PC-9 (cell line): ENCODE results near the gene WDR12. TPM values are rescaled to one million over a fixed set of nuclear protein-coding genes. Genes with fewer than 3 reads are reported as not detected.

Source experiments
- BruUV-seq: library from RNA; stranded (reverse); fragments of 400-500 nt; replicated peaks from 2 replicates; lab custom pipeline; 2021; lab: Mats Ljungman, UMichigan
- CTCF ChIA-PET: fragments of 300-600 bp; sonication (Branson Sonifier 250); formaldehyde crosslinking; loops from one replicate; lab custom pipeline; 2022; ENCODE audit warnings: antibody characterized with exemption; lab: Charles Lee
- POLR2A ChIA-PET: fragments of 300-600 bp; sonication (Branson Sonifier 250); formaldehyde crosslinking; loops from one replicate; lab custom pipeline; 2022; ENCODE audit warnings: antibody characterized with exemption; ENCODE audit not compliant: unreplicated experiment; lab: Charles Lee
- DNase-seq, 2 experiments: peaks; one replicate each; pipeline versions ENCODE4 v3.0.0 to v3.0.0-alpha.2; 2015 to 2022; ENCODE audit warnings: mixed read lengths in 1 of 2
- H2AFZ ChIP-seq: fragments of 200-600 bp; sonication (generic); 2 replicates; pipeline ENCODE4 v1.8.1; 2017; ENCODE audit warnings: antibody characterized with exemption
- H3F3A ChIP-seq: fragments of 200-600 bp; sonication (generic); 2 replicates; pipeline ENCODE4 v1.8.1; 2017; ENCODE audit warnings: antibody characterized with exemption, mild to moderate bottlenecking, low read depth; ENCODE audit not compliant: insufficient read depth
- H3K27ac ChIP-seq: fragments of 200-600 bp; sonication (generic); 2 replicates; pipeline ENCODE4 v1.6.1; 2016; ENCODE audit warnings: mixed run types
- H3K27me3 ChIP-seq: fragments of 200-600 bp; sonication (generic); 2 replicates; pipeline ENCODE4 v1.6.1; 2016; ENCODE audit warnings: low read depth, mixed run types; ENCODE audit not compliant: insufficient read depth
- H3K36me3 ChIP-seq: fragments of 200-600 bp; sonication (generic); 2 replicates; pipeline ENCODE4 v1.6.1; 2016; ENCODE audit warnings: low read depth, mixed run types
- H3K4me1 ChIP-seq: fragments of 200-600 bp; sonication (generic); replicated peaks from 2 replicates; pipeline ENCODE4 v1.6.1; 2016; ENCODE audit warnings: mixed run types; ENCODE audit not compliant: insufficient read depth
- H3K4me2 ChIP-seq: fragments of 200-600 bp; sonication (generic); 2 replicates; pipeline ENCODE4 v1.6.1; 2017; ENCODE audit warnings: mixed run types
- H3K4me3 ChIP-seq: fragments of 200-600 bp; sonication (generic); 2 replicates; pipeline ENCODE4 v1.6.1; 2016; ENCODE audit warnings: mixed run types
- H3K79me2 ChIP-seq: fragments of 200-600 bp; sonication (generic); 2 replicates; pipeline ENCODE4 v1.6.1; 2017; ENCODE audit warnings: low read depth, mixed run types
- H3K9me2 ChIP-seq: fragments of 200-600 bp; sonication (generic); 2 replicates; pipeline ENCODE4 v1.8.1; 2017; ENCODE audit warnings: mild to moderate bottlenecking; ENCODE audit not compliant: insufficient read depth
- H3K9me3 ChIP-seq: fragments of 200-600 bp; sonication (generic); 2 replicates; pipeline ENCODE4 v1.8.1; 2016; ENCODE audit warnings: low read depth; ENCODE audit not compliant: insufficient read depth
- H4K20me1 ChIP-seq: fragments of 200-600 bp; sonication (generic); 2 replicates; pipeline ENCODE4 v1.8.1; 2017; ENCODE audit not compliant: insufficient read depth
- CTCF ChIP-seq: fragments of 200-600 bp; sonication (generic); conservative IDR thresholded peaks from 2 replicates; pipeline ENCODE4 v1.6.1; 2017; ENCODE audit warnings: mixed run types, antibody characterized with exemption, mild to moderate bottlenecking, moderate library complexity
- EZH2 ChIP-seq: fragments of 200-600 bp; sonication (generic); IDR thresholded peaks from 2 replicates; pipeline ENCODE4 v1.8.0; 2017; ENCODE audit warnings: antibody characterized with exemption, low read depth
- intact Hi-C: fragments of 100-400 bp; cut with micrococcal nuclease; formaldehyde crosslinking; loops from one replicate; pipeline ENCODE4 v1.10.0; 2022; ENCODE audit not compliant: unreplicated experiment
- total RNA-seq: library from RNA; stranded (reverse); gene quantifications from 2 replicates; pipeline ENCODE4 v1.2.3, GENCODE V29; 2021

Gene WDR12
- total RNA-seq, 1 experiment from 2014 or later: 45.3 TPM

- POLR2A ChIA-PET: no interaction called here
- DNase-seq: no peak
- H3K9me2 ChIP-seq: no peaks in the 10 kb centered on the region; the same call in 1 of the 2 replicates
- no peaks in the 10 kb centered on the region for H3K4me1 ChIP-seq
- H3K27ac ChIP-seq: no peak overlapping the region
- no peaks in the 10 kb centered on the region for H3K9me3 ChIP-seq
- no peaks in the 10 kb centered on the region for H4K20me1 ChIP-seq
- H3K4me2 ChIP-seq: no peak overlapping the region
- no peak overlapping the region for H3K4me3 ChIP-seq
- CTCF ChIA-PET: no interaction called here
- no peaks in the 10 kb centered on the region for H3F3A ChIP-seq
- intact Hi-C loops: no loop called here
- TF ChIP-seq EZH2: no peak
- TF ChIP-seq CTCF: no peak
- H3K79me2 ChIP-seq: no peaks in the 10 kb centered on the region
- no peak overlapping the region for H2AFZ ChIP-seq
- H3K27me3 ChIP-seq: no peaks in the 10 kb centered on the region
- no TSS peak for BruUV-seq
- no peaks in the 10 kb centered on the region for H3K36me3 ChIP-seq
These were observed 30.3 kb upstream of the WDR12 start for GRCh38 chr2:202941771-202942170.

- intact Hi-C loops: no loop called here
- no peak overlapping the region for H2AFZ ChIP-seq
- H3K9me3 ChIP-seq: no peaks in the 10 kb centered on the region
- no peak for TF ChIP-seq EZH2
- no peak for TF ChIP-seq CTCF
- H3K27ac ChIP-seq: no peak overlapping the region
- H3K4me3 ChIP-seq: no peak overlapping the region
- CTCF ChIA-PET: no interaction called here
- no peaks in the 10 kb centered on the region for H4K20me1 ChIP-seq
- BruUV-seq: no TSS peak
- no peaks in the 10 kb centered on the region for H3K36me3 ChIP-seq
- POLR2A ChIA-PET: no interaction called here
- no peaks in the 10 kb centered on the region for H3F3A ChIP-seq
- no peaks in the 10 kb centered on the region for H3K4me1 ChIP-seq
- H3K27me3 ChIP-seq: no peaks in the 10 kb centered on the region
- H3K9me2 ChIP-seq: no peaks in the 10 kb centered on the region; the same call in 1 of the 2 replicates
- no peak for DNase-seq
- H3K79me2 ChIP-seq: no peaks in the 10 kb centered on the region
- no peak overlapping the region for H3K4me2 ChIP-seq
These were observed 27.5 kb upstream of the WDR12 start for GRCh38 chr2:202938960-202939359.

- Histone ChIP-seq H3K27me3 (no peaks in the 10 kb centered on the region), H3K9me3 (no peaks in the 10 kb centered on the region), H4K20me1 (no peaks in the 10 kb centered on the region), H3K36me3 (no peaks in the 10 kb centered on the region), H3K4me1 (no peaks in the 10 kb centered on the region), H3K4me2 (no peak overlapping the region), H3K9me2 (no peaks in the 10 kb centered on the region; the same call in 1 of the 2 replicates), H3K79me2 (no peaks in the 10 kb centered on the region), H3K27ac (no peak overlapping the region), H3K4me3 (no peak overlapping the region), H3F3A (no peaks in the 10 kb centered on the region), H2AFZ (no peak overlapping the region)
- intact Hi-C loops: no loop called here
- DNase-seq: no peak
- no TSS peak for BruUV-seq
- ChIA-PET CTCF (no interaction called here), POLR2A (no interaction called here)
- TF ChIP-seq CTCF (no peak), EZH2 (no peak)
These were observed 23.0 kb upstream of the WDR12 start for GRCh38 chr2:202934456-202934855.
